Measurements from ENCODE around the gene HOXA2.
A peak's percentile ranks its signal among the peaks of the same experiment; 100 is the strongest.

The HOXA2 gene

DNA sequence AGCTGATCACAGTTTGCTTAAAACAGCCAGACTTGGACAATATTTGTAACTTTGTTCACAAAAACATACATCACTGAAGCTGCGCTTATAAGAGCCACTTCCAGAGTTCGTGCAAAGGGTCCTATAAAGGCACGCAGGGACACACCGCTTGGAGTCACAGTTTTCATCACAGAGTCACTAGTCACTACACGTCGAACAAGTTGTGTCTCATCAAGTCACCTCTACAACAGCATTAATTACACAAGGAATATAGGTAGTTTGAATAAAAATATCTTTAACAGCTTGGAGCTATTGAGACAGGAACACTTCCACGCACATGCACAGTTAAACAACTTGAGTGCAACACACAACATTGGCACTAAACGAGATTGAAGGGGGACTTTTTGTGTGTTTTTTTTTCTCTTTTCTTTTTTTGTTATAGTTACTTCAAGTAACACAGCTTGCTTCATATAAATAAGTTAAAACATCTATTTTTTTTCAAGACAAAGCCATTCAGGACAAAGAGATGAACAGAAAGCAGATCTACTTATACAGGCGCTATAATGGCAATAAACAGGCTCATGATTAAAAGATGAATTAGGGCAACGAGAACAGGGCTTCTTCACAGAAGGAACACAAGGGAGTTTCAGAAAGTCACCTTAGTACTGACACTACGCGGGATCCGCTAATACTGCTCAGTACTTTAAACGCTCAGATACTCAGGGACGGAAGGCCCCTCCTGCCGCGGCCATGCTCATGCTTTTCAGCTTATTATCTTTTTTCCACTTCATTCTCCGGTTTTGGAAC, 38.8 kb upstream of the HOXA2 start:
- DNase-seq, result no peak

DNA sequence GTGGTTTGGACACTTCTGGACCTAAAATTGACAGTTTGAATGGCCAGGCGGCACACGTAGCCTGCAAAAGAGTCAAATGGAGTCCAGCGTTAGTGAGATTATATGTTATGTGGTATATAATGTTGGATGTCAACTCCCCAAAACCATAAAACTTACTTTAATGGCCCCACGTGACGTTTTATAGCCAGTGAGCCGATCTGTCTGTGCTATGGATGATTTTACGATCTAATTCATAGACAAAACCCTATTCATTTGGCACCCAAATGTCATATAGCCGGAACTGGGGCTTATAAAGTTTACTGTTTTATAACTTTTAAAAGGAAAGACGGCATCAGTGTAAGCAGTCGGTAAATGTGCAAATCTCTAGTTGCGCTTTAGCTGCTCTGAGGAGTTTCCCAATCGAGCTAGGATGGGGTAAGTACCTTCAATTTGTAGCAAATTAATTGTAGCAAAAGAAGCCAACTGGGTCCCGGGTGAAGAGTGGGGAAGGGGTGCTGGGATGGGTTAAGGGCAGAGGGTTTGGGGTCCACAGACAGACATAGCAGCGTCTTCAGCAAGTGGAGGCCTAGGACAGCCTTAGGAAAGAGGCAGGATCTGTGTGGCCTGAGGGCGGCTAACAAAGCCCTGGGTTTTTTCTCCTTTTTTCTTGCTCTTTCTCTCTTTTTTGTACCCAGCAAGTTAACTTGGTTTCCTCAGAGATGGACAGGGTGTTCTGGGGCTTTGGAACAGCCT, 37.8 kb upstream of the HOXA2 start:
- DNase-seq, result no peak

- DNase-seq, result no peak
Measured at GRCh38 chr7:27139334-27140125, 37.0 kb upstream of the HOXA2 start.

GRCh38 chr7:27138985-27139333, 36.5 kb upstream of the HOXA2 start:
- no peak for DNase-seq

- DNase-seq, result no peak
Measured at GRCh38 chr7:27138472-27138871, 36.0 kb upstream of the HOXA2 start.

DNA sequence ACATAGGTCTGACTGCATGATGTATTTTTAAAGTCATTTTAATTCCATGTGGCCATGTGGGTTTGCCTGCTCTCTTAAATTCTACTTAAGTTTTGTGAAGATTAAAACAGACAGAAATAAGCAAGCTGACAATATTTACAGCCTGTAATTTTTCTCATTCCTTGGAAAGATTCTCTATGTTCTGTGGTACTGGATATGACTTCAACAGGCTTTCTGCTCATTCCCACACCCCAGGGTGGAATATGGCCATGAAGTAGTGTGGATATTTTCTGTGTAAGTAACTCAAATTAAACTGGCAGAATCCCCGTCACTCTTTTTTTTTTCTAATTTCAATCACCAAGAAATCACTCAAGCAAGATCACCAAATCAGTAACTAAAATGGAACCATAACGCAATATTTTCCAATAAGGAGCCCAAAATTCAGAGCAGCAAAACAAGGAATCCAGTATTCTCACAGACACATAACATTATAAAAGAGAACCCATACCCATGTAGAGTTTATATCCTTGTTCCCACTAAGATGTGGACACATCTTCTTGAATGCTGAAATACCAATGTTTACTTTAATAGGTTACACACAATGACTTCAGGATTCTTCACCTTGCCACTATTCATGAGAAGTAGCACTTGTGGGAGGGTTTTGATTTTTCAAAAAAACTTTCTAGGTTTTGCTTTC, 35.3 kb upstream of the HOXA2 start:
- DNase-seq, result no peak

DNA sequence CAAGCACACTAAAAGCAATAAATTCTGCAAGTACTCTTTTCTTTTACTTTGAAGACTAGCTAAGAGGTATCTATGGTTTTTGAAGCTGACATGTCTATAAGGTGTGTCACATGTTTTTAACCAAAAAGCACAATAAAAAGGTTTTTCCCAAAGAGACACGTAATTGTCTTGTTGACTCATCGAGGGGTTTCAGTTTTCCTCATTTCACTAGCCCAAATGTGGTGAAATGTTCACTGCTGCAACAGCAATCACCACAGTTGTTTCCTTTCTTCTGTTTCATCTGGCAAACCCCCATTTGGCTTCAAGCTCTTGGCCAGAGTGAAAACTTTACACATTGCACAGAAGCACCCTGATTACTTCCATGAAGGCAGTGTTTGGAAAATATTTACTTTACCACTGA, 31.9 kb upstream of the HOXA2 start:
- no peak for DNase-seq

DNA sequence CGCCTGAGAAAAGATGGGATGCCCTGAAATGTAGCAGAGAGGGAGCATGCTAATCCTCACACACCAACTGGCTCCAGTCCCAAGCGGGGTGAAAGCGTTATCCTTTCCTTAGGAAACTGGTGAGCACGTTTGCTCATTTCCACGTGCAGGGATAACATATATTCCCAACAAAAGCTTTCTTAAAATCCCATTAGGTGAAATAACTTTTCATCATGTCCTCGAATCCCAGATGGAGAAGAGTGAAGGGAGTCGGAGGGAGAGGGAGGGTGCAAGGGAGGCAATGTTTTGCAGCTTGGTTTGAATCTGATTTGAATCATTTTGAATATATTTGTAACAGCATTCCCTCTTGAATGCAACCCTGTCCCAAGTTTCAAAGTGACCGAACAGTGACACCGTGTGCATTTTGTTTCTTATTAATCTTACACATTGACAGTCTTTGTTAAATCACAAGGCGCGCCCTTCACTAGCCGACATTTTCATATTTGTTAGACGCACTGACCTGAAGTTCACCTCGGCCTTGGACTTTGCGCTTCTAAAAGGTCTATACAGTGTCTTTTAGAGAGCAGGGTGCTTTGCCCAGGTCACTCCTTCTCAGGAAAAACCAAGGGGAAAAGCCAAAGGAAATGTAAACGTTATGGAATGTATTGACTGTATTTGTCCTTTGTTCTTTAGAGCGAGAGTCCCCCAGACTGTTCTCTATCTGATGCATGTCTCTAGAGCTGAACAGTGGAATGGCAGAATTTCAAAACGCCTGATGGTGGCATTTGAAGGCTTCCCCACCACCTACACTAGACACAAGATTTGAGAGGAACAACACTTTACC, 31.1 kb upstream of the HOXA2 start:
- DNase-seq, result no peak

- no peak for DNase-seq
Measured at GRCh38 chr7:27132978-27133377, 30.5 kb upstream of the HOXA2 start.

DNA sequence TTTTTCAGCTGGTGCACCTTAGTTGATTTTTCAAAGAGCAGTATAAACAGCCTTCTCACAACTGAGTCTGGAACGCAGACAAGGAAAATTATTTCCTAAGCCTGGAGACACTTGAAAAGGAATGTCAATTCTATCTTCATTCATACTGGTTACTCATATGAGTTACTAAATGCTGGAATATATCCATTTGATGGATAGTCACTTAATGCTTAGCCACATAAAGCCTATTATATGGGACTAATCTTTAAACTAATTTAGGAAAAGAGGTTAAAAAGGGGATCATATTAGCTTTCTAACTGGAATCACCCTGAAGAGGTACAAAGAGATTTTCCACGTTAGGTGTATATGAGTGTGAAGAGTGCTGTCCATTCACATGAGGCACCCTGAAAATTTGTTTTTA, 29.7 kb upstream of the HOXA2 start:
- DNase-seq, result no peak

GRCh38 chr7:27131390-27131819, 28.9 kb upstream of the HOXA2 start:
- no peak for DNase-seq

DNA sequence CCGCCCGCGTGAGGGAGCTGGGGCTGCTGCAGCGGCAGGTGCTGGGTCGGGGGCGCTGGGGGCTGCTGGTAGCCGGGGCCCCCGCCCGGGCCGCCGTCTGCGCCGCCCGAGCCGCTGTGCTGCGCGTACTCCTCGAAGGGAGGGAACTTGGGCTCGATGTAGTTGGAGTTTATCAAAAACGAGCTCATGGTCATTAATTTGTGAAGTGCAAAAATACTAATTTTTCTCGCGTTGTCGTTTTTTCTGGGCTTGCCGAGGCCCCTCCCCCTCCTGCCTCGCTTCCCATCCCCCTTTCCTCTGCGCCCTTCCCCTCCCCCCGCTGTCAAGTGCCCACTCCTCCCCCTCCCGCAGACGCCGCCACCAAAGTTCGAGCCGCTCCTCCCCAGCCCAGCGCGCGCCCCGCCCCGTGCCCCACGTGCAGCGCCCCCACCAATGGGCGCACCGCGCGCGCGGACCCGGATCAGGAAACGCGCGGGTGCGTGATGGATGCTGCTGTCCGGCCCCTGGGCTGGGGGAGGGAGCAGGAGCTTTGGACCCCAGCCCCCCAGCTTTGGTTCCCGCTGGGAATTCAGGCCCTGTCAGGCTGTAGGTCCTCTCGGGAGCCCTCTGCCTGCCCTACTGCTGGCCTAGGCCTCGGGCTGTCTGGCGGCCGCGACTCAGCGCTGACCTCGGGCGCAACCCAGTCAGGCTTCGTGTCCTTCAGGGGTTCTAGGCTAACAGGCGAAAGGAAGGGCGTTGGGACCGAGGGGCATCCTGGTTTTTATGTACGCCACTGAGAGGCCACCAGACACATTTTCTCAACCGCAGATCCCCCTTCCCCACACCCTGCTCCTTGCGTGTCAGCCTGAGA, 28.3 kb upstream of the HOXA2 start, which contains the start of gene HOXA4:
Gene HOXA4, minus strand, starts transcription at position 218 of the 850 bp plus-strand sequence. Its CDS starts 24 bp downstream, at position 194.
- peak; percentile 92 for DNase-seq

DNA sequence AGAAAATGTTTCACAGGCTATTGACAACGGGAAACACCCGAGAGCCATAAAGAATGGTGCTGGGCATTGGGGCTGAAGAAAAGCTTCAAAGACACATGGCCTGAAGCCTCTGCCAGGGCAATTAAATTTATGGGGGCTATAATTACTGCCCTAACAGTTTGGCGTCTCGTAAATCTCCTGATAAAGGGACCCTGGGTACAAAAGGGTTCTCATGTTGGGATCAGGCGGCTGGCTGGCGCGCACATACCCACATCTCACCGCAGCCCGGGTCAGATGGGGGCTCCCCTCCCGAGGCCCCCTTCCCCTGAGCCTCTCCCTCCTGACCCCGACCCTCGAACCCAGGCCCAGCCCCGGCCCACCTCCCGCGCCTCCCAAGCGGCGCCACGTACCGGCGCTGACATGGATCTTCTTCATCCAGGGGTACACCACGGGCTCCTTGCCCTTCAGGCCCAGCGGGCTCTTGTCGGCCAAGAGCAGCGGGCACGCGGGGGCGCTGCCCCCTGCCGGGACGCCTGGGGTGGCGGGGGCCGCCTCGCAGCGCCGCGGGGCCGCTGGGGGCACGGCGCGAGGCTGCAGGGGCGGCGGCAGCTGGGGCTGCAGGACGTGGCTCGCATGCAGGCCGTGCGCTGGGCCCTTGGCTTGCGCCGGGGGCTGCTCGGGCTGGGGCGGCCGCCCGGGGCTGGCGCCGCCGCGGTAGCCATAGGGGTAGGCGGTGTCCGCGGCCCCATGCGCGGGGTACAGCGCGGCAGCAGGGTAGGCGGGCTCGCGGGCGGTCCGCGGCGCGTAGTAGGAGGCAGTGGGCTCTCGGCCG, 27.5 kb upstream of the HOXA2 start:
- no peak for DNase-seq

DNA sequence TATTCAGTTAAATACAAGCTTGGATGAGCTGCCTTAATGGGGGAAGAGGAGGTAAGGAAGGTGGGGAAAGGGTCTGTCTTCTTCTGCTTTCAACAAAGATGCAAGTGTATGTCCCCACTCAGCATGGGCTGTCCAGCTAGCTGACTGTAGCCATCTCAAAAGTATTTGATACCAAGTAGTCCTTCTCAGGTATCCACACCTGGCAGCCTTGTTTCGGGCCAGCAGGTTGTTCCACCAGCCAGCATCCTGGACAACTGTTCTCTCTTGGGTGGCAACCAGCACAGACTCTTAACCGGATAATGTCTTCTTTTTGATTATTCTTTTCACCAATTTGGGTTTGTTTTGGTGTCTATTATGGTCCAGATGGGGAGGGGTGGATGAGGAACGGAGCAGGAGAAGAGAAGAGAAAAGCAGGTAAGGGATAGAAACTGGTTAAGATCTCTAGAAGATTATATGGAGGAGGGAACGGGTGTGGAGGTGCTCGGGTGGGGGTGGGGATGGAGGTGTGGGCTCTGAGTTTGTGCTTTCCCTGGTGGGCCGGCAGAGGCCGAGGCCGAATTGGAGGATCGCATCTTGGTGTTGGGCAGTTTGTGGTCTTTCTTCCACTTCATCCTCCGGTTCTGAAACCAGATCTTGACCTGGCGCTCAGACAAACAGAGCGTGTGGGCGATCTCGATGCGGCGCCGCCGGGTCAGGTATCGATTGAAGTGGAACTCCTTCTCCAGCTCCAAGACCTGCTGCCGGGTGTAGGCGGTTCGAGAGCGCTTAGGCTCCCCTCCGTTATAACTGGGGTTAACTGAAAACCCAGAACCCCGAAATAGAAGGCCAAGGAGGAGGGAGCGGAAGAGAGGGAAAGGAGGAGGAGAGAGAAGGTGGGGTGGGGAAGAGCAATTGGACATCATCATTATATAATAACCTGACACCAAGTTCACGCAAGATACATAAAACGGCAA, 26.6 kb upstream of the HOXA2 start:
- no peak for DNase-seq

DNA sequence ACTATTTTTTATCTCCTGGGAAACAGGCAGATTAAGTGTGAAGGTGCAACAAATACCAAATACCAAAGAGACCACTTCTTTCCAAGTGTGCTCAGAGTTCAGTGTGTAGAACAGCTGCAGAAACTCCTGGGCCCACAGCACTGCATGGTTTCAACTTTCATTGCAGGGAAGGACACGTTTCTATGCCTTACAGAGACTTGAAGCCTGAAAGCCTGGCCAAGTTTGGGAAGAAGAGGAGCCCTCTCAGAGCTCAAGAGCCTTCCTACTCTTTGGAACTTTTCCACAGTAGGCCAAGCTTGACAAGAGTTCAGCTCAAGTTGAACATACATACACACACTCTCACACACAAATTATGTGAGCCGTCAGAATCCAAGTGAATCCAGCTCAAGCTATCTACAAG, 25.6 kb upstream of the HOXA2 start:
- no peak for DNase-seq

DNA sequence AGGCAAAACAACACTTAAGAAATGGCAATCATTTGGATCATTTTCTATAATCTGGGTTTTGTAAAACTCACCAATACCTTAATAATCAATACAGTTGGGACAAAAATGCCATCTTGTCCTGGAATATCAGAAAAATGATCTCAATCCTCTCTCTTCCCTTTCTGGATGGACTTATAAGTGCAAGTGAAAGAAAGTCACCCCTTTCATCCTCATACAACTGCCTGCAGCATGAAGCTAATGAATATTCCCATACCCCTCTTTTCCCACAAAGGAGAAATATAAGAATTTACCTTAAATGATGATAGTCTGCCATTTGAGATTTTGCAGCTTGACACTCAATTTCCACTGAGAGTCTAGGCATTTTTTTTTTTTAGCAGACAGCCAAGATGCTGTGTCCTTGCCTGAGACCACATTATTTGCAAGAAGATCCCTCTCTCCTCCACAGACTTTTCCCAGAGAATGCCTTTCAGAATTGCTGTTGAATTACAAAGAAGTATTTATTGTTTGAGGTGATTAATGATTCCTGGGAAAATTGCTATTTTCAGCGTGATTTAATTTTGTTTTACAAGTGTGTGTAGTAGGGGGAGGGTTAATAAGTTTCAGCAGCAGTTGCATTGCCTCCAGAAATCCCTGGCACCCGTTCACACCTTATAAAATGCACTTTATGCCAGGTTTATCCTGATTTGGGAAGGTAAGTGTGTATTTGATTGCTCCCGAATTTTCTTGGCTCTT, 24.3 kb upstream of the HOXA2 start:
- no peak for DNase-seq

DNA sequence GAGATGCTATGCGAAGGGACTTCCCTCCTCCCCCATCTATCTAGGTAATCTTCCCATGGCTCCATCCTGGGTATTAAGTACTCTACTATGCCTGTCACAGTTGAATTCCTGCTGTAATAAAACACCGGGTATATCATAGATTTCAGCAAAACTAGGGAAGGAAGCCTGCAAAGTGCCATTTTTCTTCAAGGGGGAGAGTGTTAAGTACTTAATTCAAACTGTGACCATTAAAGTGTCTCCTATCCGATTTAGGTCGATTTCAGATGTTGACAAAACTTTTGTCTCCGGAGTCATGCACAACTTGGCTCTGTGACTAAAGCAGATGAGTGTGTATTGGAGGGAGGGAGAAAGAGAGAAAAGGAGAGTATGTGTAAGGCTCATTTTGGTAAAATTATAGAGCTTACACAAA, 23.5 kb upstream of the HOXA2 start:
- DNase-seq, result no peak

All from NCI-H510A (cell line).